ENCODE measurements around the gene AIMP2.
A peak's percentile ranks its signal among the peaks of the same experiment; 100 is the strongest.
"Not testable (repeated sequence)": the region's sequence is repeated elsewhere in the genome, so short reads cannot be mapped to it uniquely, and the experiment has no call there.

Gene AIMP2

GRCh38 chr7:6049780-6050179, 40.7 kb downstream of the AIMP2 start:
- TF ChIP-seq EZH2 (IDR thresholded peaks at IDR 0.05; ENCODE audit: borderline replicate concordance, low read depth, low read length, severe bottlenecking) (no peak), CTCF (IDR thresholded peaks at IDR 0.05; ENCODE audit: borderline replicate concordance, extremely low read depth, low read length, poor library complexity, severe bottlenecking) (no peak)
- H3K36me3 ChIP-seq (ENCODE audit: insufficient read depth, low read length) = peaks cover 75% of the 10 kb centered on the region
- no peak overlapping the region for H3K27ac ChIP-seq (ENCODE audit: low read length)

DNA sequence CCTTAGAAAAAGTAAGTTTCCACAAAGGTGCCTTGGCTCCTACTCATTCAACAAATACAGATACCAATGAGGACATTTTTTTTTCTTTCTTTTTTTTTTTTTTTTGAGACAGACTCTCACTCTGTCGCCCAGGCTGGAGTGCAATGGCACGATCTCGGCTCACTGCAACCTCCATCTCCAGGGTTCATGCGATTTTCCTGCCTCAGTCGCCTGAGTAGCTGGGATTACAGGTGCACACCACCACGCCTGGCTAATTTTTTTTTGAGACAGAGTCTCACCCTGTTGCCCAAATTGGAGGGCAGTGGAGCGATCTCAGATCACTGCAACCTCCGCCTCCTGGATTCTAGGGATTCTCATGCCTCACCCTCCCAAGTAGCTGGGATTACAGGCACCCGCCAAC, 42.1 kb downstream of the AIMP2 start:
- H4K20me1 ChIP-seq (ENCODE audit: insufficient read depth, low read length); H3K27ac ChIP-seq (ENCODE audit: low read length); H3K9me3 ChIP-seq (ENCODE audit: insufficient read depth, low read length, severe bottlenecking); H3K4me2 ChIP-seq (ENCODE audit: insufficient read depth, low read length); H2AFZ ChIP-seq (ENCODE audit: low read depth, low read length); H3K27me3 ChIP-seq (ENCODE audit: insufficient read depth, low read length, poor library complexity); H3K9ac ChIP-seq (ENCODE audit: low read depth, low read length); DNase-seq; ATAC-seq (ENCODE audit: insufficient read depth, low read depth); H3K4me1 ChIP-seq (ENCODE audit: insufficient read depth, low read length); H3K4me3 ChIP-seq (ENCODE audit: low read depth in 1 of 2, low read length in 2 of 2): not testable (repeated sequence)
- peaks cover 27% of the 10 kb centered on the region for H3K79me2 ChIP-seq (ENCODE audit: insufficient read depth, low read length)
- H3K36me3 ChIP-seq (ENCODE audit: insufficient read depth, low read length) = peaks cover 70% of the 10 kb centered on the region

More at GRCh38 chr7:6049780-6050179, 40.7 kb downstream of the AIMP2 start:
- no peak overlapping the region for H3K4me2 ChIP-seq (ENCODE audit: insufficient read depth, low read length)
- no peaks in the 10 kb centered on the region for H3K9me3 ChIP-seq (ENCODE audit: insufficient read depth, low read length, severe bottlenecking)
- no peak for ATAC-seq (ENCODE audit: insufficient read depth, low read depth)
- no peaks in the 10 kb centered on the region for H3K4me1 ChIP-seq (ENCODE audit: insufficient read depth, low read length)
- DNase-seq = no peak
- no peak overlapping the region for H2AFZ ChIP-seq (ENCODE audit: low read depth, low read length)
- no peak overlapping the region for H3K9ac ChIP-seq (ENCODE audit: low read depth, low read length)
- H3K79me2 ChIP-seq (ENCODE audit: insufficient read depth, low read length) = peaks cover 13% of the 10 kb centered on the region
- H3K4me3 ChIP-seq (ENCODE audit: low read depth in 1 of 2, low read length in 2 of 2) = no peak overlapping the region
- no peaks in the 10 kb centered on the region for H3K27me3 ChIP-seq (ENCODE audit: insufficient read depth, low read length, poor library complexity)
- 0 out of 2 replicates have a peak, but pooled peaks cover 1% of the 10 kb centered on the region for H4K20me1 ChIP-seq (ENCODE audit: insufficient read depth, low read length)

- H3K4me1 ChIP-seq (ENCODE audit: insufficient read depth, low read length) = peaks cover 24% of the 10 kb centered on the region
- no peak overlapping the region for H2AFZ ChIP-seq (ENCODE audit: low read depth, low read length)
- H3K27ac ChIP-seq (ENCODE audit: low read length) = no peak overlapping the region
- no peak for DNase-seq
- no peak overlapping the region for H3K9ac ChIP-seq (ENCODE audit: low read depth, low read length)
- peak overlapping the region; percentile 98 for H3K4me2 ChIP-seq (ENCODE audit: insufficient read depth, low read length)
- H4K20me1 ChIP-seq (ENCODE audit: insufficient read depth, low read length) = peaks cover 5% of the 10 kb centered on the region; the same call in 1 of the 2 replicates
- peaks cover 31% of the 10 kb centered on the region for H3K36me3 ChIP-seq (ENCODE audit: insufficient read depth, low read length)
- peaks cover 55% of the 10 kb centered on the region for H3K79me2 ChIP-seq (ENCODE audit: insufficient read depth, low read length)
- H3K9me3 ChIP-seq (ENCODE audit: insufficient read depth, low read length, severe bottlenecking) = no peaks in the 10 kb centered on the region
- no peak for TF ChIP-seq CTCF (IDR thresholded peaks at IDR 0.05; ENCODE audit: borderline replicate concordance, extremely low read depth, low read length, poor library complexity, severe bottlenecking)
- no peak for TF ChIP-seq EZH2 (IDR thresholded peaks at IDR 0.05; ENCODE audit: borderline replicate concordance, low read depth, low read length, severe bottlenecking)
- H3K4me3 ChIP-seq (ENCODE audit: low read depth in 1 of 2, low read length in 2 of 2) = no peak overlapping the region
- no peak for ATAC-seq (ENCODE audit: insufficient read depth, low read depth)
- H3K27me3 ChIP-seq (ENCODE audit: insufficient read depth, low read length, poor library complexity) = no peaks in the 10 kb centered on the region
Observed at GRCh38 chr7:6056616-6057015, 47.5 kb downstream of the AIMP2 start.

- H2AFZ ChIP-seq (ENCODE audit: low read depth, low read length) = no peak overlapping the region
- peaks cover 5% of the 10 kb centered on the region; the same call in 1 of the 2 replicates for H4K20me1 ChIP-seq (ENCODE audit: insufficient read depth, low read length)
- peak overlapping the region; percentile 98 for H3K4me2 ChIP-seq (ENCODE audit: insufficient read depth, low read length)
- peak overlapping the region; percentile 97 for H3K9ac ChIP-seq (ENCODE audit: low read depth, low read length)
- DNase-seq (no peak), ATAC-seq (ENCODE audit: insufficient read depth, low read depth) (no peak)
- H3K4me1 ChIP-seq (ENCODE audit: insufficient read depth, low read length) = peaks cover 24% of the 10 kb centered on the region
- no peak overlapping the region for H3K27ac ChIP-seq (ENCODE audit: low read length)
- peaks cover 55% of the 10 kb centered on the region for H3K79me2 ChIP-seq (ENCODE audit: insufficient read depth, low read length)
- TF ChIP-seq CTCF (IDR thresholded peaks at IDR 0.05; ENCODE audit: borderline replicate concordance, extremely low read depth, low read length, poor library complexity, severe bottlenecking) (no peak), EZH2 (IDR thresholded peaks at IDR 0.05; ENCODE audit: borderline replicate concordance, low read depth, low read length, severe bottlenecking) (no peak)
- no peaks in the 10 kb centered on the region for H3K27me3 ChIP-seq (ENCODE audit: insufficient read depth, low read length, poor library complexity)
- H3K36me3 ChIP-seq (ENCODE audit: insufficient read depth, low read length) = peaks cover 28% of the 10 kb centered on the region
- no peaks in the 10 kb centered on the region for H3K9me3 ChIP-seq (ENCODE audit: insufficient read depth, low read length, severe bottlenecking)
- peak overlapping the region; percentile 96 to 98; a peak in 3 of 4 replicates for H3K4me3 ChIP-seq (ENCODE audit: low read depth in 1 of 2, low read length in 2 of 2)
Observed at GRCh38 chr7:6057316-6058129, 48.5 kb downstream of the AIMP2 start.

DNA sequence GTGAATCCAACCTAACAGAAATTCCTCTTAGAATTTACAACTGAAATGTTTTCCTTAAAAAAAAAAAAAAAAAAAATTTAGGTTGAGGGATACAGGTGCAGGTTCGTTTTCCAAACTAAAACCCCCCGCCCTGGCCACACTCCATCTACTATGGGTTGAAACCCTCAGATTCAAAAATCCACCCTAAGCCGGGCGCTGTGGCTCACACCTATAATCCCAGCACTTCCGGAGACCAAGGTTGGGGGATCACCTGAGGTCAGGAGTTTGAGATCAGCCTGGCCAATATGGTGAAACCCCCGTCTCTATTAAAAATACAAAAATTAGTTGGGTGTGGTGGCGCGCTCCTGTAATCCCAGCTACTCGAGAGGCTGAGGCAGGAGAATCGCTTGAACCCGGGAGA, 50.9 kb downstream of the AIMP2 start:
- H3K27me3 ChIP-seq (ENCODE audit: insufficient read depth, low read length, poor library complexity); H3K9me3 ChIP-seq (ENCODE audit: insufficient read depth, low read length, severe bottlenecking); H3K27ac ChIP-seq (ENCODE audit: low read length); H4K20me1 ChIP-seq (ENCODE audit: insufficient read depth, low read length); DNase-seq; H3K36me3 ChIP-seq (ENCODE audit: insufficient read depth, low read length); H3K4me3 ChIP-seq (ENCODE audit: low read depth in 1 of 2, low read length in 2 of 2); ATAC-seq (ENCODE audit: insufficient read depth, low read depth); H3K9ac ChIP-seq (ENCODE audit: low read depth, low read length); H3K4me2 ChIP-seq (ENCODE audit: insufficient read depth, low read length); H2AFZ ChIP-seq (ENCODE audit: low read depth, low read length): not testable (repeated sequence)
- H3K79me2 ChIP-seq (ENCODE audit: insufficient read depth, low read length) = peaks cover 44% of the 10 kb centered on the region
- H3K4me1 ChIP-seq (ENCODE audit: insufficient read depth, low read length) = peaks cover 24% of the 10 kb centered on the region
